Ovary (tissue), 3 donors: ENCODE data around the gene DENND1A.

ENCODE experiments used
- CTCF ChIP-seq, 3 donors: fragments of 450-650 bp in 2 of 3; fragments of 200-600 bp in 1 of 3; IDR thresholded peaks; one replicate each; pipeline versions ENCODE4 v1.5.1 to v1.8.0; 2016 to 2022; ENCODE audit warnings: antibody characterized with exemption in 3 of 3, mild to moderate bottlenecking in 1 of 3
- EP300 ChIP-seq: sonication (generic); formaldehyde crosslinking; IDR thresholded peaks from one replicate; pipeline ENCODE4 v1.6.1; 2017; ENCODE audit warnings: antibody characterized with exemption
- POLR2A ChIP-seq: fragments of 450-650 bp; IDR thresholded peaks from one replicate; pipeline ENCODE4 v1.6.1; 2017; ENCODE audit warnings: antibody characterized with exemption, mild to moderate bottlenecking, moderate library complexity
- donor health status: DM: no; HTN: no; CAD: no.

GRCh38 chr9:123418506-123418905 is 511.4 kb downstream of the DENND1A start:
- TF ChIP-seq CTCF (IDR thresholded peaks at IDR 0.05) (no peak), EP300 (no peak), POLR2A (no peak)
